ENCODE results near the gene KCNJ16. TPM values are rescaled to one million over a fixed set of nuclear protein-coding genes. Genes with fewer than 3 reads are reported as not detected.

Gene KCNJ16
- total RNA-seq, 1 experiment from 2014 or later: 9.3 TPM

- H3K4me3 ChIP-seq (ENCODE audit: low read depth, low read length): no peak overlapping the region
- Mint-ChIP-seq H3K36me3 (ENCODE audit: insufficient read depth, unreplicated experiment) (peaks cover 6% of the 10 kb centered on the region), H3K9me3 (ENCODE audit: unreplicated experiment) (no peaks in the 10 kb centered on the region), H3K4me3 (ENCODE audit: unreplicated experiment) (no peak overlapping the region), H3K27ac (ENCODE audit: unreplicated experiment) (no peak overlapping the region), H3K27me3 (ENCODE audit: insufficient read depth, unreplicated experiment) (no peaks in the 10 kb centered on the region), H3K4me1 (ENCODE audit: low read depth, unreplicated experiment) (peaks cover 26% of the 10 kb centered on the region)
- DNase-seq: no peak
- peaks cover 32% of the 10 kb centered on the region for H3K4me1 ChIP-seq
- ChIA-PET POLR2A (no interaction called here), CTCF (no interaction called here)
- TF ChIP-seq, protein P1, sequence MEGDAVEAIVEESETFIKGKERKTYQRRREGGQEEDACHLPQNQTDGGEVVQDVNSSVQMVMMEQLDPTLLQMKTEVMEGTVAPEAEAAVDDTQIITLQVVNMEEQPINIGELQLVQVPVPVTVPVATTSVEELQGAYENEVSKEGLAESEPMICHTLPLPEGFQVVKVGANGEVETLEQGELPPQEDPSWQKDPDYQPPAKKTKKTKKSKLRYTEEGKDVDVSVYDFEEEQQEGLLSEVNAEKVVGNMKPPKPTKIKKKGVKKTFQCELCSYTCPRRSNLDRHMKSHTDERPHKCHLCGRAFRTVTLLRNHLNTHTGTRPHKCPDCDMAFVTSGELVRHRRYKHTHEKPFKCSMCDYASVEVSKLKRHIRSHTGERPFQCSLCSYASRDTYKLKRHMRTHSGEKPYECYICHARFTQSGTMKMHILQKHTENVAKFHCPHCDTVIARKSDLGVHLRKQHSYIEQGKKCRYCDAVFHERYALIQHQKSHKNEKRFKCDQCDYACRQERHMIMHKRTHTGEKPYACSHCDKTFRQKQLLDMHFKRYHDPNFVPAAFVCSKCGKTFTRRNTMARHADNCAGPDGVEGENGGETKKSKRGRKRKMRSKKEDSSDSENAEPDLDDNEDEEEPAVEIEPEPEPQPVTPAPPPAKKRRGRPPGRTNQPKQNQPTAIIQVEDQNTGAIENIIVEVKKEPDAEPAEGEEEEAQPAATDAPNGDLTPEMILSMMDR (IDR thresholded peaks at IDR 0.05; ENCODE audit: insufficient read depth in 1 of 2, low read depth in 1 of 2, low read length in 1 of 2, severe bottlenecking in 1 of 2, unreplicated experiment in 1 of 2): no peak
- intact Hi-C loops (cut with micrococcal nuclease; ENCODE audit: unreplicated experiment): loop anchor here (10.0 kb wide), 2 partner anchors 174 to 314 kb away; no protein-coding TSS in a partner anchor
- H3K27me3 ChIP-seq (replicated peaks; ENCODE audit: control insufficient read depth, insufficient read depth, low read length): no peaks in the 10 kb centered on the region
- H3K36me3 ChIP-seq (ENCODE audit: control insufficient read depth, insufficient read depth, low read length): no peaks in the 10 kb centered on the region
- no peaks in the 10 kb centered on the region for H3K9me3 ChIP-seq
- no TSS peak for BruUV-seq (replicated peaks)
Observed at GRCh38 chr17:70078549-70078948, 3.5 kb downstream of the KCNJ16 start.

DNA sequence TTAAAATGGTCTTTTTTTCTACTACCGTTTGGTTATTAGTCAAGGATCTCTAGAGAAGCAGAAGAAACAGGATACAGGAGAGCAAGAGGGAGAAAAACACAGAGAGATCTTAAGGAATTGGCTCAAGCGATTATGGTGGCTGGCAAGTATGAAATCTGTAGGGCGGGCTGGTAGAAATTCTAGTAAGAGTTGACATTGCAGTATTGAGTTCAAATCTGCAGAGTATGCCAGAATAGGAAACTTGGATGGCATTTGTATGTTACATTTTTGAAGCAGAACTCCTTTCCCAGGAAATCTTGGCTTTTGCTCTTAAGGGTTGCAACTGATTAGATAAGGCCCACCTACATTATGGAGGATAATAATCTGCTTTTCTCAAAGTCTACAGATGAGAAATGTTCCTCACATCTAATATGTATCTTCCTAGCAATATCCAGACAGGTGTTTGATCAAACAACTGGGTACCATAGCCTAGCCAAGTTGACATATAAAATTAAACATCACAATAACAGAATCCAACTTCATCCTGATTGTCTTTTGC is 4.0 kb downstream of the KCNJ16 start:
- Mint-ChIP-seq H3K9me3 (ENCODE audit: unreplicated experiment) (no peaks in the 10 kb centered on the region), H3K36me3 (ENCODE audit: insufficient read depth, unreplicated experiment) (peaks cover 6% of the 10 kb centered on the region), H3K27ac (ENCODE audit: unreplicated experiment) (no peak overlapping the region), H3K4me1 (ENCODE audit: low read depth, unreplicated experiment) (peaks cover 21% of the 10 kb centered on the region), H3K4me3 (ENCODE audit: unreplicated experiment) (no peak overlapping the region), H3K27me3 (ENCODE audit: insufficient read depth, unreplicated experiment) (no peaks in the 10 kb centered on the region)
- H3K4me3 ChIP-seq (ENCODE audit: low read depth, low read length): no peak overlapping the region
- BruUV-seq (replicated peaks): no TSS peak
- no peak for DNase-seq
- no peaks in the 10 kb centered on the region for H3K36me3 ChIP-seq (ENCODE audit: control insufficient read depth, insufficient read depth, low read length)
- H3K27me3 ChIP-seq (replicated peaks; ENCODE audit: control insufficient read depth, insufficient read depth, low read length): no peaks in the 10 kb centered on the region
- H3K9me3 ChIP-seq: no peaks in the 10 kb centered on the region
- TF ChIP-seq, protein P1 (IDR thresholded peaks at IDR 0.05; ENCODE audit: insufficient read depth in 1 of 2, low read depth in 1 of 2, low read length in 1 of 2, severe bottlenecking in 1 of 2, unreplicated experiment in 1 of 2): no peak
- ChIA-PET POLR2A (no interaction called here), CTCF (no interaction called here)
- intact Hi-C loops (cut with micrococcal nuclease; ENCODE audit: unreplicated experiment): loop anchor here (10.0 kb wide), 2 partner anchors 174 to 314 kb away; no protein-coding TSS in a partner anchor
- peaks cover 26% of the 10 kb centered on the region for H3K4me1 ChIP-seq

GRCh38 chr17:70080541-70081347 is 5.7 kb downstream of the KCNJ16 start:
- TF ChIP-seq, protein P1 (IDR thresholded peaks at IDR 0.05; ENCODE audit: insufficient read depth in 1 of 2, low read depth in 1 of 2, low read length in 1 of 2, severe bottlenecking in 1 of 2, unreplicated experiment in 1 of 2): no peak
- peaks cover 13% of the 10 kb centered on the region for H3K4me1 ChIP-seq
- Mint-ChIP-seq H3K27me3 (ENCODE audit: insufficient read depth, unreplicated experiment) (no peaks in the 10 kb centered on the region), H3K4me1 (ENCODE audit: low read depth, unreplicated experiment) (peaks cover 14% of the 10 kb centered on the region), H3K36me3 (ENCODE audit: insufficient read depth, unreplicated experiment) (peaks cover 6% of the 10 kb centered on the region), H3K9me3 (ENCODE audit: unreplicated experiment) (no peaks in the 10 kb centered on the region), H3K4me3 (ENCODE audit: unreplicated experiment) (no peak overlapping the region), H3K27ac (ENCODE audit: unreplicated experiment) (no peak overlapping the region)
- H3K36me3 ChIP-seq (ENCODE audit: control insufficient read depth, insufficient read depth, low read length): no peaks in the 10 kb centered on the region
- no peak overlapping the region for H3K4me3 ChIP-seq (ENCODE audit: low read depth, low read length)
- intact Hi-C loops (cut with micrococcal nuclease; ENCODE audit: unreplicated experiment): no loop called here
- H3K27me3 ChIP-seq (replicated peaks; ENCODE audit: control insufficient read depth, insufficient read depth, low read length): no peaks in the 10 kb centered on the region
- no peaks in the 10 kb centered on the region for H3K9me3 ChIP-seq
- DNase-seq: no peak
- no TSS peak for BruUV-seq (replicated peaks)
- POLR2A ChIA-PET: no interaction called here
- CTCF ChIA-PET: no interaction called here
